ENCODE results near the gene BMAL1.

Gene BMAL1

GRCh38 chr11:13415201-13415600 lies 137.6 kb downstream of the BMAL1 start:
- TF ChIP-seq BACH2 (CRISPR knock-in tag; IDR thresholded peaks at IDR 0.05; ENCODE audit: borderline replicate concordance) (no peak), ZNF70 (CRISPR knock-in tag; IDR thresholded peaks at IDR 0.05) (no peak), ZFP30 (CRISPR knock-in tag; IDR thresholded peaks at IDR 0.05) (no peak), POU6F1 (CRISPR knock-in tag; IDR thresholded peaks at IDR 0.05; ENCODE audit: borderline replicate concordance, low read depth) (no peak), PATZ1 (CRISPR knock-in tag; IDR thresholded peaks at IDR 0.05; ENCODE audit: borderline replicate concordance) (no peak), TCF4 (CRISPR knock-in tag; IDR thresholded peaks at IDR 0.05; ENCODE audit: borderline replicate concordance) (no peak), CSDC2 (CRISPR knock-in tag; IDR thresholded peaks at IDR 0.05) (no peak)
- ATAC-seq: no peak

- ATAC-seq: no peak
- TF ChIP-seq TCF4 (CRISPR knock-in tag; IDR thresholded peaks at IDR 0.05; ENCODE audit: borderline replicate concordance) (no peak), ISL1 (CRISPR knock-in tag; IDR thresholded peaks at IDR 0.05) (no peak), BACH2 (CRISPR knock-in tag; IDR thresholded peaks at IDR 0.05; ENCODE audit: borderline replicate concordance) (no peak), GLIS3 (CRISPR knock-in tag; IDR thresholded peaks at IDR 0.05) (no peak), POU6F1 (CRISPR knock-in tag; IDR thresholded peaks at IDR 0.05; ENCODE audit: borderline replicate concordance, low read depth) (no peak), ZFP30 (CRISPR knock-in tag; IDR thresholded peaks at IDR 0.05) (no peak), ZNF565 (CRISPR knock-in tag; conservative IDR thresholded peaks at IDR 0.05; ENCODE audit: low read depth) (no peak), SNAI2 (CRISPR knock-in tag; IDR thresholded peaks at IDR 0.05) (no peak), PPARA (CRISPR knock-in tag; IDR thresholded peaks at IDR 0.05; ENCODE audit: borderline replicate concordance) (no peak), CREB5 (CRISPR knock-in tag; IDR thresholded peaks at IDR 0.05; ENCODE audit: low read depth) (no peak)
These were observed 144.0 kb downstream of the BMAL1 start for GRCh38 chr11:13421561-13421960.

GRCh38 chr11:13423372-13423771 lies 145.8 kb downstream of the BMAL1 start:
- no peak for ATAC-seq

More at GRCh38 chr11:13423372-13423771, 145.8 kb downstream of the BMAL1 start:
- TF ChIP-seq GLIS3 (CRISPR knock-in tag; IDR thresholded peaks at IDR 0.05) (no peak), ZNF70 (CRISPR knock-in tag; IDR thresholded peaks at IDR 0.05) (no peak), POU6F1 (CRISPR knock-in tag; IDR thresholded peaks at IDR 0.05; ENCODE audit: borderline replicate concordance, low read depth) (no peak), CSDC2 (CRISPR knock-in tag; IDR thresholded peaks at IDR 0.05) (no peak), CSRNP3 (CRISPR knock-in tag; IDR thresholded peaks at IDR 0.05) (no peak), OSR1 (CRISPR knock-in tag; IDR thresholded peaks at IDR 0.05) (no peak), TCF4 (CRISPR knock-in tag; IDR thresholded peaks at IDR 0.05; ENCODE audit: borderline replicate concordance) (no peak), ISL1 (CRISPR knock-in tag; IDR thresholded peaks at IDR 0.05) (no peak), ZNF8 (CRISPR knock-in tag; IDR thresholded peaks at IDR 0.05) (no peak), ARNTL (CRISPR knock-in tag; IDR thresholded peaks at IDR 0.05; ENCODE audit: borderline replicate concordance, low read depth) (no peak), PPARA (CRISPR knock-in tag; IDR thresholded peaks at IDR 0.05; ENCODE audit: borderline replicate concordance) (no peak), TSHZ2 (CRISPR knock-in tag; IDR thresholded peaks at IDR 0.05) (no peak), ZFP30 (CRISPR knock-in tag; IDR thresholded peaks at IDR 0.05) (no peak), ESRRG (CRISPR knock-in tag; IDR thresholded peaks at IDR 0.05) (no peak), BACH2 (CRISPR knock-in tag; IDR thresholded peaks at IDR 0.05; ENCODE audit: borderline replicate concordance) (no peak), TOX (CRISPR knock-in tag; IDR thresholded peaks at IDR 0.05; ENCODE audit: borderline replicate concordance) (no peak), ZFP3 (CRISPR knock-in tag; IDR thresholded peaks at IDR 0.05) (no peak)
